ENCODE results near the gene CALD1.

- TF ChIP-seq CTCF (IDR thresholded peaks at IDR 0.05) (no peak), POLR2AphosphoS5 (IDR thresholded peaks at IDR 0.05) (no peak)
Measured at GRCh38 chr7:134785842-134786241, 6.4 kb downstream of the CALD1 start.
